GM23338 (cell line): ENCODE data around the gene TMEM135. TPM values are rescaled to one million over a fixed set of nuclear protein-coding genes. Genes with fewer than 3 reads are reported as not detected.

Source experiments
- ATAC-seq: fragments of 200-7000 bp; cut with Tn5 transposase; 3 replicates; pipeline ENCODE4 v1.9.1; 2020
- DNase-seq: peaks from one replicate; pipeline ENCODE4 v3.0.0-alpha.2; 2015; ENCODE audit warnings: low spot score
- H2AFZ ChIP-seq: fragments of 200-600 bp; sonication (generic); 2 replicates; pipeline ENCODE4 v1.8.0; 2016; ENCODE audit warnings: antibody characterized with exemption, mild to moderate bottlenecking, moderate library complexity
- H3F3A ChIP-seq: fragments of 200-600 bp; sonication (generic); replicated peaks from 2 replicates; pipeline ENCODE4 v1.8.0; 2017; ENCODE audit warnings: antibody characterized with exemption, mixed run types, low read depth
- H3K27ac ChIP-seq: fragments of 200-600 bp; sonication (generic); 2 replicates; pipeline ENCODE4 v1.6.1; 2016; ENCODE audit warnings: low read depth
- H3K27me3 ChIP-seq: fragments of 200-600 bp; sonication (generic); 2 replicates; pipeline ENCODE4 v1.8.0; 2016; ENCODE audit warnings: mild to moderate bottlenecking, mixed run types, moderate library complexity; ENCODE audit not compliant: insufficient read depth
- H3K36me3 ChIP-seq: fragments of 200-600 bp; sonication (generic); 2 replicates; pipeline ENCODE4 v1.8.0; 2016; ENCODE audit warnings: mild to moderate bottlenecking; ENCODE audit not compliant: insufficient read depth
- H3K4me1 ChIP-seq: fragments of 200-600 bp; sonication (generic); 2 replicates; pipeline ENCODE4 v1.8.0; 2016; ENCODE audit warnings: mild to moderate bottlenecking, moderate library complexity; ENCODE audit not compliant: insufficient read depth
- H3K4me2 ChIP-seq: fragments of 200-600 bp; sonication (generic); 2 replicates; pipeline ENCODE4 v1.7.1; 2017; ENCODE audit warnings: mixed run types
- H3K4me3 ChIP-seq: fragments of 200-600 bp; sonication (generic); 2 replicates; pipeline ENCODE4 v1.6.1; 2016; ENCODE audit warnings: mixed run types
- H3K79me2 ChIP-seq: fragments of 200-600 bp; sonication (generic); replicated peaks from 2 replicates; pipeline ENCODE4 v1.8.0; 2017; ENCODE audit warnings: mild to moderate bottlenecking; ENCODE audit not compliant: insufficient read depth
- H3K9me2 ChIP-seq: fragments of 200-600 bp; sonication (generic); 2 replicates; pipeline ENCODE4 v1.8.0; 2017; ENCODE audit not compliant: insufficient read depth
- H4K20me1 ChIP-seq: fragments of 200-600 bp; sonication (generic); replicated peaks from 2 replicates; pipeline ENCODE4 v1.8.0; 2017; ENCODE audit warnings: mild to moderate bottlenecking; ENCODE audit not compliant: insufficient read depth
- H3K27ac Mint-ChIP-seq: 2 replicates; pipeline ENCODE4 v1.8.0; 2020; ENCODE audit warnings: inconsistent platforms, mild to moderate bottlenecking, moderate library complexity, mixed read lengths
- H3K27me3 Mint-ChIP-seq: 3 replicates; pipeline ENCODE4 v1.8.0; 2022; ENCODE audit warnings: low read depth, mild to moderate bottlenecking, moderate library complexity, mixed read lengths, inconsistent platforms; ENCODE audit not compliant: insufficient read depth, poor library complexity
- H3K36me3 Mint-ChIP-seq: 3 replicates; pipeline ENCODE4 v1.8.0; 2021; ENCODE audit warnings: low read depth, mild to moderate bottlenecking, inconsistent platforms, moderate library complexity, mixed read lengths
- H3K4me1 Mint-ChIP-seq: 3 replicates; pipeline ENCODE4 v1.8.0; 2020; ENCODE audit warnings: mild to moderate bottlenecking, inconsistent platforms, mixed read lengths
- H3K4me3 Mint-ChIP-seq: 3 replicates; pipeline ENCODE4 v1.8.0; 2021; ENCODE audit warnings: moderate library complexity, mild to moderate bottlenecking, inconsistent platforms, mixed read lengths
- H3K9me3 Mint-ChIP-seq: 3 replicates; pipeline ENCODE4 v1.8.0; 2020; ENCODE audit warnings: moderate library complexity, mild to moderate bottlenecking, inconsistent platforms, mixed read lengths
- CREB1 ChIP-seq: fragments of 250-450 bp; sonication (Bioruptor Pico); IDR thresholded peaks from 2 replicates; pipeline ENCODE4 v1.5.0; 2020; ENCODE audit warnings: low read depth, mild to moderate bottlenecking, moderate library complexity
- EZH2phosphoT487 ChIP-seq: fragments of 200-600 bp; sonication (generic); IDR thresholded peaks from one replicate; pipeline ENCODE4 v1.8.1; 2018; ENCODE audit warnings: antibody characterized with exemption; ENCODE audit not compliant: unreplicated experiment
- JUNB ChIP-seq: IDR thresholded peaks from one replicate; pipeline ENCODE4 v1.6.1; 2016; ENCODE audit warnings: antibody characterized with exemption; ENCODE audit not compliant: unreplicated experiment
- NANOG ChIP-seq: IDR thresholded peaks from 2 replicates; pipeline ENCODE4 v1.6.1; 2016; ENCODE audit warnings: antibody characterized with exemption, borderline replicate concordance
- POLR2AphosphoS5 ChIP-seq: IDR thresholded peaks from 2 replicates; pipeline ENCODE4 v1.6.1; 2016; ENCODE audit warnings: antibody characterized with exemption, low read depth
- STAT1 ChIP-seq: IDR thresholded peaks from one replicate; pipeline ENCODE4 v1.6.1; 2016; ENCODE audit warnings: antibody characterized with exemption; ENCODE audit not compliant: unreplicated experiment
- ZNF331 ChIP-seq: fragments of 250-450 bp; sonication (Bioruptor Pico); IDR thresholded peaks from 2 replicates; pipeline ENCODE4 v1.5.0; 2020; ENCODE audit warnings: low read depth, mild to moderate bottlenecking, moderate library complexity
- ZNF462 ChIP-seq: fragments of 250-450 bp; sonication (Bioruptor Pico); IDR thresholded peaks from 2 replicates; pipeline ENCODE4 v1.5.0; 2020; ENCODE audit warnings: mild to moderate bottlenecking, moderate library complexity
- polyA plus RNA-seq: library from polyadenylated mRNA; unstranded; fragments of >200 nt; fragmentation: Nextera tagmentation; extraction: Ambion mirVana; gene quantifications from 2 replicates; pipeline ENCODE4 v1.2.1, GENCODE V29; 2016
- total RNA-seq: library from RNA; depleted of rRNA; stranded (reverse); fragments of >200 nt; shearing (Covaris generic); gene quantifications from 2 replicates; pipeline ENCODE4 v1.2.3, GENCODE V29; 2014
- TF ChIP-seq, protein P1 (sequence below): IDR thresholded peaks from 2 replicates; pipeline ENCODE4 v1.6.1; 2016; ENCODE audit warnings: antibody characterized with exemption
- TF ChIP-seq, protein P2 (sequence below), 2 experiments: fragments of 200-600 bp in 1 of 2; sonication (generic) in 1 of 2; conservative IDR thresholded peaks; 2 replicates each; pipeline versions ENCODE4 v1.5.1 to v1.6.1; 2016 to 2017; ENCODE audit warnings: antibody characterized with exemption in 2 of 2, low read depth in 2 of 2, mild to moderate bottlenecking in 2 of 2, moderate library complexity in 1 of 2
- TF ChIP-seq, protein P3 (sequence below): IDR thresholded peaks from one replicate; pipeline ENCODE4 v1.6.1; 2018; ENCODE audit warnings: antibody characterized with exemption; ENCODE audit not compliant: unreplicated experiment

The TMEM135 gene
- total and polyA plus RNA-seq, 2 experiments from 2014 or later = 23.4 to 49.9 TPM

- Mint-ChIP-seq H3K4me3 (no peak overlapping the region), H3K27ac (no peak overlapping the region), H3K9me3 (peaks cover 25% of the 10 kb centered on the region), H3K4me1 (0 out of 3 replicates have a peak, but pooled peaks cover 1% of the 10 kb centered on the region), H3K36me3 (peaks cover 29% of the 10 kb centered on the region), H3K27me3 (peaks cover 3% of the 10 kb centered on the region)
- Histone ChIP-seq H2AFZ (no peak overlapping the region), H3K79me2 (peaks cover 15% of the 10 kb centered on the region; the same call in 1 of the 2 replicates), H3K9me2 (no peaks in the 10 kb centered on the region), H3K4me3 (no peak overlapping the region), H3F3A (no peaks in the 10 kb centered on the region), H3K4me1 (no peaks in the 10 kb centered on the region), H3K27me3 (no peaks in the 10 kb centered on the region), H3K27ac (no peak overlapping the region), H3K4me2 (no peak overlapping the region), H4K20me1 (0 out of 2 replicates have a peak, but pooled peaks cover 4% of the 10 kb centered on the region), H3K36me3 (0 out of 2 replicates have a peak, but pooled peaks cover 4% of the 10 kb centered on the region)
- DNase-seq = no peak
- TF ChIP-seq POLR2AphosphoS5 (no peak), CREB1 (no peak), STAT1 (no peak), ZNF462 (no peak), ZNF331 (no peak), JUNB (no peak), NANOG (no peak), EZH2phosphoT487 (no peak)
- TF ChIP-seq, protein P1, sequence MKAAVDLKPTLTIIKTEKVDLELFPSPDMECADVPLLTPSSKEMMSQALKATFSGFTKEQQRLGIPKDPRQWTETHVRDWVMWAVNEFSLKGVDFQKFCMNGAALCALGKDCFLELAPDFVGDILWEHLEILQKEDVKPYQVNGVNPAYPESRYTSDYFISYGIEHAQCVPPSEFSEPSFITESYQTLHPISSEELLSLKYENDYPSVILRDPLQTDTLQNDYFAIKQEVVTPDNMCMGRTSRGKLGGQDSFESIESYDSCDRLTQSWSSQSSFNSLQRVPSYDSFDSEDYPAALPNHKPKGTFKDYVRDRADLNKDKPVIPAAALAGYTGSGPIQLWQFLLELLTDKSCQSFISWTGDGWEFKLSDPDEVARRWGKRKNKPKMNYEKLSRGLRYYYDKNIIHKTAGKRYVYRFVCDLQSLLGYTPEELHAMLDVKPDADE = no peak
- TF ChIP-seq, protein P2, sequence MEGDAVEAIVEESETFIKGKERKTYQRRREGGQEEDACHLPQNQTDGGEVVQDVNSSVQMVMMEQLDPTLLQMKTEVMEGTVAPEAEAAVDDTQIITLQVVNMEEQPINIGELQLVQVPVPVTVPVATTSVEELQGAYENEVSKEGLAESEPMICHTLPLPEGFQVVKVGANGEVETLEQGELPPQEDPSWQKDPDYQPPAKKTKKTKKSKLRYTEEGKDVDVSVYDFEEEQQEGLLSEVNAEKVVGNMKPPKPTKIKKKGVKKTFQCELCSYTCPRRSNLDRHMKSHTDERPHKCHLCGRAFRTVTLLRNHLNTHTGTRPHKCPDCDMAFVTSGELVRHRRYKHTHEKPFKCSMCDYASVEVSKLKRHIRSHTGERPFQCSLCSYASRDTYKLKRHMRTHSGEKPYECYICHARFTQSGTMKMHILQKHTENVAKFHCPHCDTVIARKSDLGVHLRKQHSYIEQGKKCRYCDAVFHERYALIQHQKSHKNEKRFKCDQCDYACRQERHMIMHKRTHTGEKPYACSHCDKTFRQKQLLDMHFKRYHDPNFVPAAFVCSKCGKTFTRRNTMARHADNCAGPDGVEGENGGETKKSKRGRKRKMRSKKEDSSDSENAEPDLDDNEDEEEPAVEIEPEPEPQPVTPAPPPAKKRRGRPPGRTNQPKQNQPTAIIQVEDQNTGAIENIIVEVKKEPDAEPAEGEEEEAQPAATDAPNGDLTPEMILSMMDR (conservative IDR thresholded peaks at IDR 0.05; ENCODE audit: low read depth in 2 of 2) = no peak
- TF ChIP-seq, protein P3, sequence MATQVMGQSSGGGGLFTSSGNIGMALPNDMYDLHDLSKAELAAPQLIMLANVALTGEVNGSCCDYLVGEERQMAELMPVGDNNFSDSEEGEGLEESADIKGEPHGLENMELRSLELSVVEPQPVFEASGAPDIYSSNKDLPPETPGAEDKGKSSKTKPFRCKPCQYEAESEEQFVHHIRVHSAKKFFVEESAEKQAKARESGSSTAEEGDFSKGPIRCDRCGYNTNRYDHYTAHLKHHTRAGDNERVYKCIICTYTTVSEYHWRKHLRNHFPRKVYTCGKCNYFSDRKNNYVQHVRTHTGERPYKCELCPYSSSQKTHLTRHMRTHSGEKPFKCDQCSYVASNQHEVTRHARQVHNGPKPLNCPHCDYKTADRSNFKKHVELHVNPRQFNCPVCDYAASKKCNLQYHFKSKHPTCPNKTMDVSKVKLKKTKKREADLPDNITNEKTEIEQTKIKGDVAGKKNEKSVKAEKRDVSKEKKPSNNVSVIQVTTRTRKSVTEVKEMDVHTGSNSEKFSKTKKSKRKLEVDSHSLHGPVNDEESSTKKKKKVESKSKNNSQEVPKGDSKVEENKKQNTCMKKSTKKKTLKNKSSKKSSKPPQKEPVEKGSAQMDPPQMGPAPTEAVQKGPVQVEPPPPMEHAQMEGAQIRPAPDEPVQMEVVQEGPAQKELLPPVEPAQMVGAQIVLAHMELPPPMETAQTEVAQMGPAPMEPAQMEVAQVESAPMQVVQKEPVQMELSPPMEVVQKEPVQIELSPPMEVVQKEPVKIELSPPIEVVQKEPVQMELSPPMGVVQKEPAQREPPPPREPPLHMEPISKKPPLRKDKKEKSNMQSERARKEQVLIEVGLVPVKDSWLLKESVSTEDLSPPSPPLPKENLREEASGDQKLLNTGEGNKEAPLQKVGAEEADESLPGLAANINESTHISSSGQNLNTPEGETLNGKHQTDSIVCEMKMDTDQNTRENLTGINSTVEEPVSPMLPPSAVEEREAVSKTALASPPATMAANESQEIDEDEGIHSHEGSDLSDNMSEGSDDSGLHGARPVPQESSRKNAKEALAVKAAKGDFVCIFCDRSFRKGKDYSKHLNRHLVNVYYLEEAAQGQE = no peak
- ATAC-seq = no peak
Measured at GRCh38 chr11:87137711-87138110, 100.0 kb downstream of the TMEM135 start.
